CD1c-positive myeloid dendritic cell (primary cell): Measurements from ENCODE around the gene EXOC8.
"Not testable (repeated sequence)": the region's sequence is repeated elsewhere in the genome, so short reads cannot be mapped to it uniquely, and the experiment has no call there.

Experiments used
- DNase-seq: peaks from one replicate; pipeline ENCODE4 v3.0.0-alpha.2; 2016; ENCODE audit errors: extremely low spot score

Gene EXOC8

GRCh38 chr1:231351816-231352215, 14.2 kb upstream of the EXOC8 start:
- DNase-seq = no peak

- DNase-seq = not testable (repeated sequence)
Measured at GRCh38 chr1:231348856-231349255, 11.2 kb upstream of the EXOC8 start.

- no peak for DNase-seq
Measured at GRCh38 chr1:231348442-231348841, 10.8 kb upstream of the EXOC8 start.

GRCh38 chr1:231347961-231348360, 10.3 kb upstream of the EXOC8 start:
- DNase-seq = no peak

GRCh38 chr1:231340328-231341013, 2.8 kb upstream of the EXOC8 start:
- no peak for DNase-seq

- DNase-seq = peak; percentile 25
Measured at GRCh38 chr1:231338270-231339128, 847 bp upstream of the EXOC8 start, which contains the start of gene SPRTN. TSS of gene SPRTN (plus strand) at chr1:231338293. CDS start at chr1:231338384, 91 bp downstream.

- DNase-seq = no peak
Measured at GRCh38 chr1:231337043-231337471, 595 bp downstream of the EXOC8 start.

GRCh38 chr1:231335663-231336602, 1.7 kb downstream of the EXOC8 start:
- DNase-seq = no peak

- DNase-seq = no peak
Measured at GRCh38 chr1:231334952-231335351, 2.7 kb downstream of the EXOC8 start.

- DNase-seq = no peak
Measured at GRCh38 chr1:231334079-231334666, 3.5 kb downstream of the EXOC8 start.

- no peak for DNase-seq
Measured at GRCh38 chr1:231332761-231333160, 4.9 kb downstream of the EXOC8 start.

- DNase-seq = no peak
Measured at GRCh38 chr1:231329483-231329882, 8.2 kb downstream of the EXOC8 start.

- DNase-seq = no peak
Measured at GRCh38 chr1:231327617-231328016, 10.0 kb downstream of the EXOC8 start.

GRCh38 chr1:231326248-231326647, 11.4 kb downstream of the EXOC8 start:
- DNase-seq = no peak

- no peak for DNase-seq
Measured at GRCh38 chr1:231324660-231325059, 13.0 kb downstream of the EXOC8 start.

- no peak for DNase-seq
Measured at GRCh38 chr1:231322880-231323530, 14.6 kb downstream of the EXOC8 start.

- no peak for DNase-seq
Measured at GRCh38 chr1:231319080-231319479, 18.6 kb downstream of the EXOC8 start.

GRCh38 chr1:231318568-231318967, 19.1 kb downstream of the EXOC8 start:
- no peak for DNase-seq

GRCh38 chr1:231318015-231318355, 19.7 kb downstream of the EXOC8 start:
- DNase-seq = no peak

- no peak for DNase-seq
Measured at GRCh38 chr1:231317306-231318014, 20.2 kb downstream of the EXOC8 start.
